Suppressor macrophage treated with lipopolysaccharide for 1 hour (primary cell): ENCODE results near the gene DDI2.
"Not testable (repeated sequence)": the region's sequence is repeated elsewhere in the genome, so short reads cannot be mapped to it uniquely, and the experiment has no call there.

Source experiments
- DNase-seq, 3 donors: peaks; one replicate each; pipeline ENCODE4 v3.0.0-alpha.2; 2020 to 2022

DDI2 gene

GRCh38 chr1:15617173-15618076 lies at the start of gene DDI2:
TSS of gene DDI2 (plus strand) at chr1:15617458. CDS start at chr1:15617671, 213 bp downstream.
- DNase-seq = peak; percentile 99 to 100 (median 99)

DNA sequence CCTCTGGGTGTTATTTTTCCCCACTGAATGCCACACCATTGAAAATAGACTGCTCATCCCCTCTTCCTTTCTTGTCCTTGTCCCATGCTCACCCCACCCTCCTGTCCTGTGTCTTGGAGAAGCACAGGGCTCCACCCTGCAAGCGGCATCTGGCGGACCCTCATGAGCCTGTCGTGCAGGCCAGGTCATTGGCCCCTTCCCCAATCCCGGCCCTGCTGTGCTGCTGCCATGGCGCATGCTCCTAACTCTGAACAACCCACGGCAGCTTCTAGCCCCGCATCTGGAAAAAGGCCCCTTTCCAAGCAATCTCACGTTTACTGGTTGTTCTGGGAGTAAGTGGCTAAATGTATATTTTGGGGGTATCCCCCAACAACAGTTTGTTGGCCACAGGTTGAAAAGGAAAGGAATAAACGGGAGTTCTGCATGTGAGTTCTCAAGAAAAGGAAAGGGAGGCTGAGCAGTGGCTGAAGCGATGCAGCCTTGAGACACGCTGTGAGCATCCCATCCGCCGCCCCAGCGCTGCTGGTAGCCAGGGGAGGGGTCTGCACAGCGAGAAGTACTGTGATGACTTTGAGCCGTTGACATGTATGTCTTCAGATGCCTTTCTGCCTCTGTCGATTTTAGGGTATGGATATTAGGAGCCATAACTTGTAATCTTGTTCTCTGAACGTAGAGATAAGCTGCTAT lies 48.7 kb upstream of the DDI2 start:
- no peak for DNase-seq

DNA sequence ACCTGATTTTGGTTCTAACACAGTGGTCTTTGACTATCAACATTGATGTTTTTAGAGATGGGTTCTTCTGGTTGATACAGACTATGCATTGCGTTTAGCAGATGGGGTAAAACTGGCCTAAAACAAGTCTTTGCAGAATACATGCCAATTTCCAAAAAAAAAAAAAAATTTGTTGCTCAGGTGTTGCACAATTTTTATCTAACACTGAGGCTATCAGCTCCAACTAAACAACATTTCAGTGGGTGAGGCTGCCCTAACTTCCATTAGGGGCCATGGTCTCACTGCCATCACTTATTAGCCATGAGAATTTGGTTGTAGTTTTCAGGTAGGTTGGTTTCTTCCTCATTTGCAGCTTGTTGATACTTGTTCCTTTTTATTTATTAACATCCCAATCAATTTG lies 46.4 kb upstream of the DDI2 start:
- DNase-seq = no peak

GRCh38 chr1:15571266-15571665 lies 46.0 kb upstream of the DDI2 start:
- no peak for DNase-seq

- DNase-seq = no peak
Observed at GRCh38 chr1:15573477-15573876, 43.8 kb upstream of the DDI2 start.

DNA sequence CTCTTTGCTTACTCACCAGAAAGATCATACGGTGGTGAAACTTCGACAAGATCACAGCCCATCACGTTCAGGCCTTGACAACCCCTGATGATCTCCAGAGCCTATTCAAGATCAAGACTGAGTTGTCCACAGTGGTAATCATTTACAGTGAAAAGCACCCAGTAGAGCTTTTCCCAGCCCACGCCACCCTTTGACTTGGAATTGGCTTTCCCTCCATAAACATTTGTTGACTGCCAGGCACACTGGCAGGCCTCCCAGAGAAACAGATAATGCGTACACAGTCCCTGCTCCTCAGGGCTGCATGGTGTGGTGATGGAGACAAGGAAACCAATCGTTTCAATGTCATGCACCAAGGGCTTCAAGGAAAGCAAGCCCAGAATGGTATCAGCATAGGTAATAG lies 42.5 kb upstream of the DDI2 start:
- DNase-seq = no peak

DNA sequence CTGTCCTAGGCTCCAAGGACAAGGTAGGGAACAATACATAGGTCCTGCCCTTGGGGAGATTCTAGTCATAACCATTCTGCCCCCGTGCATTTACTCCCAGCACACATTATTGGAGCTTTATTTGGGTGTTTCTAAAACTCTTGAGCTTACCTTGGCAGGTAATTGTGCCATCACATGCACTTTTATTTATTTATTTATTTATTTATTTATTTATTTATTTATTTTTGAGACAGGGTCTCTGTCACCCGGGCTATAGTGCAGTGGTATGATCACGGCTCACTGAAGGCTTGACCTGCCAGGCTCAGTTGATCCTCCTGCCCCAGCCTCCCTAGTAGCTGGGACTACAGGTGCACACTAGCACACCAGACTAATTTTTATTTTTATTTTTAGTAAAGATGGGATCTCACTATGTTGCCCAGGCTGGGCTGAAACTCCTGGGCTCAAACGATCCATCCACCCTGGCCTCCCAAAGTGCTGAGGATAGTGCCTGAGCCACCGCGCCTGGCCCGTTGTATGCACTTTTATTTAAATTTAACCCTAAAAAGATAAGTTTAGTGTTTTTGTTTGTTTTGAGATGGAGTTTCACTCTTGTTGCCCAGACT lies 41.6 kb upstream of the DDI2 start:
- DNase-seq = no peak

GRCh38 chr1:15577691-15578090 lies 39.6 kb upstream of the DDI2 start:
- peak in 1 of 3 donors; percentile 13 for DNase-seq

DNA sequence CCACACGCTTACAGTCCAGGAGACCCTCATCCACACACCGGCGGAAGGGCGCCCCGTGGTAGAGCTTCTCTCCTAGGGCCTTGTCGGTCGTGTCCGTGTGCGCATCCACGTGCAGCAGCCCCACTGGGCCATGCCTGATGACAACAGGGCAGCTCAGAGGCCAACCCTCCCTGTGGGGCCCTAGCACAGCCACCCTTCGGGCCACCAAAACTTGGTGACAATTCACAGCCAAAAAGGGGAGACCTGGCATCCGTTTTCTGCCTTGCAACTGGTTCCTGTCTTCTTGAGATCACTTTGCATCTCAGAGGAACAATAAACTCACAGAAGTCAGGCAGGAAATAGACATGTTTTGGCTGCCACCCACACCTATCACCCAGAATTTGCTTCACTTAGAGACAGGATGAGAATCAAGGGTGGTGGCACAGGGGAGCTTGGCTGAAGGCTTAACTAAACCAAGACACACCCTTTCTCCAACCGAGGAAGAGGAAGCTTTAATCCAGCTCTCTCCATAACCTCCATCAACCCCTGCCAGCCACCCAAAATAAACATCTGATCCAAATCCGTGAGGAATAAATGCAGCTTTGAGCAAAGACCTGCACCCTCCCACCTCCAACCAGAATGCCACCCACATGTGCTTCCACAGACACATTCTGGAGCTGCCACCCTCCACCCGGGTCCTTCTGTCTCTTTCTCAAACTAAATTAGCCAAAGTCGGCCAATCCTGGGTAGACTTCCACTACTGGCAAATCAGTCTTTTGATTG lies 38.2 kb upstream of the DDI2 start:
- no peak for DNase-seq

DNA sequence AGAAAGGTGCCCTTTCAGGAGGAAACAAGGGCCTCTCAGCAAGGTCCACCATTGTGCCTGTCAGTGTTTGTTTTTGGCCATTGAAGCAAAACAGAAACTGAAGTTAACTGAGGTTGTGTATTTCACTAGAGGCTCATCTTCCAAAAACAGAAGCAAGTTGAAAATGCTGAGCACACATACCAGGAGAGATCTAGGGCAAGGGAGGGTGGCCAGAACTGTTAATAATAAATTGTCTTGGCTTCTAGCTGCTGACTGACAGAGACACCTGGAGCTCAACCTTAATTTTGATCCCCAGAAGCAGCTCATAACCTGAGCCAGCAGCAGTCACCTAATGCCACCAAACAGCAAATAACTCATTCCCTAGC lies 37.6 kb upstream of the DDI2 start:
- peak in 2 of 3 donors; percentile 24 to 33 for DNase-seq

DNA sequence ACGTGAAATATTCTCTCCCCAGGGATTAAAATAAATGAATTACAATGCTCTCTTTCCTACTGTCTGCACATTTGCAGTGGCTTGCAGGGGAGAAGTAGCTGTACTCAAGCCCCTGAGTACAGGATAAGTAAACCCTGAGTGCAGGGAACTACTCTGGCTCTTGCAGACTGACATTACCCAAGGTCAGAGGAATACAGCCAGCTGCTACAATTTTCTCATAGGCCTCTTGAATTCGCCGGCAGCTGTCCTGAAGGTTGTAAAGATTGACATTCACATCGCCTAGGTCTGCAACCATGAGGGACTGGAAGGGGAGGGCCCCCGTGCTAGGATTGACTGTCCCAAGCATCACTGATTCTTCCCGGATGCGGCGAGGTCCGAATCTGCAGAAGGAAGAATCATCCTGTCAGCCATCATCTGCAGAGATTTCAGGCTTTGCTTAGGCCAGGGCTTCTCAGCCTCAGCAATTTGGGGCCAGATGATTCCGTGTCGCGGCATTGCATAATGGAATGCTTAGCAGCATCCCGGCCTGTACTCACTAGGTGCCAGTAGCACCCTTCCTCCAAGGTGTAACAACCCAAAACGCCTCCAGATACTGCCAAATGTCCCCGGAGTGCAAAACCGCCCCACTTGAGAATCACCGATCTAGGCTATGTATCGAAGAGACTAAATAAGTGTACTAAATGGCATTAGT lies 34.1 kb upstream of the DDI2 start:
- no peak for DNase-seq

GRCh38 chr1:15584489-15585363 lies 32.5 kb upstream of the DDI2 start, which contains the start of gene AGMAT:
TSS of gene AGMAT (minus strand) at chr1:15585051. CDS start at chr1:15584967, 84 bp downstream.
- DNase-seq = peak in 2 of 3 donors; percentile 38 to 59

DNA sequence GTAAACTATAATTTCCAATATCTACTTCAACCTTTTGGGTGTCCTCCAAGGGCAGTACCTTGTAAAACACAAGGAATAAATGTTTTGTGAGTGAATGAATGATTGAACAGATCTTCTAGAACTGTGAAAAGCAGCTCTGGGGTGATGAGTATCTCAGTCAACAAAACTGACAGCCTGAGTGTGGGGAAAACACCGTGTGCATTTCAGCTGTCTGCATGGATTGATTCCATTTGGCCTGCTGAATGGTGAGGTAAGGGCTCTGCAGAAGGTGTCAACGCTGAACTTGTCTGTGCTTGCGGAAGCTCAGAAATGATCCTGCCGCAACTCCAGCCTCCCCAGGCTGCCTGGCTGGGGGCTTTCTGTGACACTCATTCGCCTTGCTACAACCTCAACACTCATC lies 25.0 kb upstream of the DDI2 start:
- no peak for DNase-seq

- no peak for DNase-seq
Observed at GRCh38 chr1:15595809-15596617, 21.2 kb upstream of the DDI2 start.

- no peak for DNase-seq
Observed at GRCh38 chr1:15598436-15598835, 18.8 kb upstream of the DDI2 start.

DNA sequence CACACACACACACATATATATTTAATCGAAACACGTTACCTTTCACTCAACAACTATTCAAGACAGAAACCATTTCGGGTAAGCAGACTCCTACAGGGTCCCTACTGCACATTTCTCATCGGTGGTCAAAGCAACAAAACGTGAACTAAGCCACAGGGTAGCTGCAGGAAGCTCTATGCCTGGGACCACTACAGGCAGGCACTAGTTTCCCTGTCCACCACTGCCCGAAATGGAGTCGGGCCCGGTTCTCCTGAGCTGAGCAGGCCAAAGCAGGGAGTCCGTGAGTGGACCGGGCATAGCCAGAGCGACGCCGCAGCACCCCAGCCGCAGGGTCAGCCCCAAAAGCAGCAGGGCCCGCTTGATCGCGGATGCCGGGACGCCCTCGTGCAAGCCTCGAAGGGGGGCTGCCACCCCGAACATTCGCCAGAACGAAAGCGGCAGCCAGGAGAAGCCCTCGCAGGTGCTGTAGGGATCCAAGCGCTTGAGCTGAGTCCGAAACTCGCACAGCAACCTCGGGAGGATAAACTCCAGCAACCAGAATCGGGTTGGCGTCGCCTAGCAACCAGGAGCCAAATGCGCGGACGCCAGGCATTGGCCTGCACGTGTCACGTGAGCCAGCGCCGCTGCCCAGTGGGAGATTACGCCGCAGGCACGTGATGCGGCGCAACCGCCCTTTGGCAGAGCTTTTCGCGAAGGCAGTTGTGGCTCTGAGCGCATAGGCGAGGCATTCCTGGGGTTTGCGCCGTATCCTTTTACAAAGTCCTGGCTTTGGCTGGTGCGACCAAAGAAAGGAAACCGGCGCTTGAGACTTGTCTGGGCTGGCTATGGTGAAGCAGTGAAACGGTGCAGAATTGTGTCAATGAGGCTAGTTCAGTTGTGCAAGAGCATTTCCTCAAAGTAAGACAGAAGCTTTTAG lies 13.9 kb upstream of the DDI2 start:
- peak; percentile 96 for DNase-seq

DNA sequence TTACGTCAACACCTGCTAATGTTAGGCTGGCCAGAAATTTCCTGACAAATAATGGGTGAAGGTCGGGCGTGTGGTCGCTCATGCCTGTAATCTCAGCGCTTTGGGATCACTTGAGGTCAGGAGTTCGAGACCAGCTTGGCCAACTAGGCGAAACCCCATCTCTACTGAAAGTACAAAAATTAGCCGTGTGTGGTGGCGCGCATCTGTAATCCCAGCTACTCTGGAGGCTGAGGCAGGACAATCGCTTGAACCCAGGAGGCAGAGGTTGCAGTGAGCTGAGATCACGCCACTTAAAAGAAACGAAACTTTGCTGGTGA lies 13.3 kb upstream of the DDI2 start:
- not testable (repeated sequence) for DNase-seq

DNA sequence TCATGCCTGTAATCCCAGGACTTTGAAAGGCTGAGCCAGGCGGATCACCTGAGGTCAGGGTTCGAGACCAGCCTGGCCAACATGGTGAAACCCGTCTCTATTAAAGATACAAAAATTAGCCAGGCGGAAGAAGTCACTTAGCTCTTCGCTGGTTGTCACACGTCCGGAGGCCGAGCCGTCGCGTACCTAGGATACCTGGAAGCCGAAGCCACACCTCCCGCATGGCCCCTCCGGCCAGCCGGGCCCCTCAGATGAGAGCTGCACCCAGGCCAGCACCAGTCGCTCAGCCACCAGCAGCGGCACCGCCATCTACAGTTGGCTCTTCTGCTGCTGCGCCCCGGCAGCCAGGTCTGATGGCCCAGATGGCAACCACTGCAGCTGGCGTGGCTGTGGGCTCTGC lies 12.9 kb upstream of the DDI2 start:
- DNase-seq = not testable (repeated sequence)
